ENCODE measurements around the gene SLC28A3.

Gene SLC28A3

DNA sequence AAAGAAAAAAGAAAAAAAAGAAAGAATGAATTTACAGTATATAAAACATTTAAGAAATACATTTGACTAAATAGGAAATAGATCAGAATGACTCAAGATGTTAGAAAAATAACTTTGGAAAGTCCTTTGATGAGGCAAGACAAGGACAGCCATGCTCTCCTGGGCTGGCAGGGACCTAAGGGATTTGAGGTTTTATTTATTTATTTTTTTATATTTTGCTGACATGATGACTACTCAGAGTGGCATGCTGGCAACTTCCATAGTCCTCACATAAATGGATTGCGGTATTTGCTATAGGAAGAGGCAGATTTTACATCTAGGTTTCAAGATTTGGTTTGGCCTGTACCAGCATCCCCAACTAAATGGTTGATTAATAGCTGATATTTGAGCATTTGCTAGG, 17.7 kb downstream of the SLC28A3 start:
- TF ChIP-seq, protein P1, sequence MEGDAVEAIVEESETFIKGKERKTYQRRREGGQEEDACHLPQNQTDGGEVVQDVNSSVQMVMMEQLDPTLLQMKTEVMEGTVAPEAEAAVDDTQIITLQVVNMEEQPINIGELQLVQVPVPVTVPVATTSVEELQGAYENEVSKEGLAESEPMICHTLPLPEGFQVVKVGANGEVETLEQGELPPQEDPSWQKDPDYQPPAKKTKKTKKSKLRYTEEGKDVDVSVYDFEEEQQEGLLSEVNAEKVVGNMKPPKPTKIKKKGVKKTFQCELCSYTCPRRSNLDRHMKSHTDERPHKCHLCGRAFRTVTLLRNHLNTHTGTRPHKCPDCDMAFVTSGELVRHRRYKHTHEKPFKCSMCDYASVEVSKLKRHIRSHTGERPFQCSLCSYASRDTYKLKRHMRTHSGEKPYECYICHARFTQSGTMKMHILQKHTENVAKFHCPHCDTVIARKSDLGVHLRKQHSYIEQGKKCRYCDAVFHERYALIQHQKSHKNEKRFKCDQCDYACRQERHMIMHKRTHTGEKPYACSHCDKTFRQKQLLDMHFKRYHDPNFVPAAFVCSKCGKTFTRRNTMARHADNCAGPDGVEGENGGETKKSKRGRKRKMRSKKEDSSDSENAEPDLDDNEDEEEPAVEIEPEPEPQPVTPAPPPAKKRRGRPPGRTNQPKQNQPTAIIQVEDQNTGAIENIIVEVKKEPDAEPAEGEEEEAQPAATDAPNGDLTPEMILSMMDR (IDR thresholded peaks at IDR 0.05; ENCODE audit: extremely low read depth, insufficient read depth, missing control alignments): no peak
- in situ Hi-C loops (cut with MboI; ENCODE audit: low pct_unique_long_range_greater_than_20kb, low sequenced_read_pairs, unreplicated experiment): no loop called here
- DNase-seq (ENCODE audit: low spot score): no peak

- TF ChIP-seq, protein P1 (IDR thresholded peaks at IDR 0.05; ENCODE audit: extremely low read depth, insufficient read depth, missing control alignments): no peak
- in situ Hi-C loops (cut with MboI; ENCODE audit: low pct_unique_long_range_greater_than_20kb, low sequenced_read_pairs, unreplicated experiment): no loop called here
- no peak for DNase-seq (ENCODE audit: low spot score)
Observed at GRCh38 chr9:84320231-84320630, 20.3 kb downstream of the SLC28A3 start.

GRCh38 chr9:84319632-84320031, 20.9 kb downstream of the SLC28A3 start:
- TF ChIP-seq, protein P1 (IDR thresholded peaks at IDR 0.05; ENCODE audit: extremely low read depth, insufficient read depth, missing control alignments): no peak
- in situ Hi-C loops (cut with MboI; ENCODE audit: low pct_unique_long_range_greater_than_20kb, low sequenced_read_pairs, unreplicated experiment): loop anchor here (10.0 kb wide), 1 partner anchor 385 kb away; no protein-coding TSS in a partner anchor
- DNase-seq (ENCODE audit: low spot score): no peak

DNA sequence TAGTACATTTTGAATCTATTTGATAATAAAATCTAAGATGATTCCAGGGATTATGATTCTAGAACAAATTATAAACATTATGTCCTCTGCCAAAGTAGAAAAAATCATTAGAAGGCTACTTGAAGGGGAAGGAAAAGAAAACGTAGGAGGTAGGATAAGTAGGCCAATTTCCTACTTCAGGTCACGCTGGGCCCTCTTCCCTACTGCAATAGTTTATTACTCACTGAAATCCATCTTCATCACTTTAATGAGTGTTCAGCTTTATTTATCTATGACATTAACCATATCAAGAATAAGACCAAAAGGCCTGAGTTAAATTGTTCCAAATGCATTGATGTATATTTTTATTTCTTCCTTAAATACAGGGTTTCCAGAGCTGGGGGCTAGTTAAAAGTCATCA, 21.6 kb downstream of the SLC28A3 start:
- in situ Hi-C loops (cut with MboI; ENCODE audit: low pct_unique_long_range_greater_than_20kb, low sequenced_read_pairs, unreplicated experiment): loop anchor here (10.0 kb wide), 1 partner anchor 384 kb away; no protein-coding TSS in a partner anchor
- TF ChIP-seq, protein P1 (IDR thresholded peaks at IDR 0.05; ENCODE audit: extremely low read depth, insufficient read depth, missing control alignments): no peak
- DNase-seq (ENCODE audit: low spot score): no peak

DNA sequence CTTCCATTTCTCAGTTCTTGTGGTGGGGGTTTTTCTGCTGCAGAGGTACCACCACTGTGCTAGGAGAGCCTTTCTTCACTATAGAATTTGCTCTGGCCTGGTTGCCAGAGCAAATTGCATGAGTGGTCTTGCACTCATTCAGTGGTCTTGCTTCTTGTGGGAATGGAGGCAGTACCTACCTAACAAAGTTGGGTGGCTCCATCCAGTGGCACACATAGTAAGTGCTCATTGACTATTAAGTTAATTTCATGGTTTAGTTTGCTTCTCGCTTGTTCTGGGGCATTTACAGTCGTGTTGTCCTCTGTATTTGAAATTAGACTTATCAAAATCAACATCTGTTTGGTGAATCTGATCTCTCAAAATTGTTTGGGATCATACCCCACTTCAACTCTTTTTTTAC, 23.0 kb downstream of the SLC28A3 start:
- TF ChIP-seq, protein P1 (IDR thresholded peaks at IDR 0.05; ENCODE audit: extremely low read depth, insufficient read depth, missing control alignments): peak; percentile 20
- DNase-seq (ENCODE audit: low spot score): no peak
- in situ Hi-C loops (cut with MboI; ENCODE audit: low pct_unique_long_range_greater_than_20kb, low sequenced_read_pairs, unreplicated experiment): loop anchor here (10.0 kb wide), 1 partner anchor 383 kb away; no protein-coding TSS in a partner anchor

DNA sequence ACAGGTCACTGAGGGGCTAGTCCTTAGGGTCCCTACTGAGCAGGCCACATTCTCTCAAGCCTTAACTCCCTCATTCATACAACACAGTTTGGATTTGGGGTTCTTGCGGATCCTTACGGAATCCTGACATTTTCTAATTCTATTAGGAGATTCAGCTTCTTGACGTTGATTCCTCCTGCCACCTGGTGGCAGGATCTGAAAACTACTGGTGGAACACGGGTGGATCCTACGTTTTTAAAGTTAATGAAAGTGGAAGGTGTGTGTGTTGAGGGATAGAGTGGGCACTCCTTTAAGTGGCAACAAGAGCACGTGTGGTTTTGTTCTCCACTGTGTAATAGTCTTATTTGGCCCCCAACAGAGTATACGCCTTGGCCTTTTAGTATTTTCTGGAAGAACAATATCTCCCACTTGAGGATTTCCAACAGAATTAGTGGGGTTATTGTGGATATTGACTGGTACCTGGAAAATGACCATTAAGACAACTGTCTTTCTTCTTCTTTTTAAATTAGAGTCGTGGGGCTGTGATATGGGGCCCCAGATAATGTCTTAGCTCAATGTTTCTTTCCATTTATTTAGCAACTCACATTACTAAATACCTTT, 25.2 kb downstream of the SLC28A3 start:
- DNase-seq (ENCODE audit: low spot score): peak; percentile 44
- in situ Hi-C loops (cut with MboI; ENCODE audit: low pct_unique_long_range_greater_than_20kb, low sequenced_read_pairs, unreplicated experiment): loop anchor here (10.0 kb wide), 1 partner anchor 381 kb away; no protein-coding TSS in a partner anchor
- TF ChIP-seq, protein P1 (IDR thresholded peaks at IDR 0.05; ENCODE audit: extremely low read depth, insufficient read depth, missing control alignments): peak; percentile 71

All from GM13977 (cell line).